HG02884 (cell line): Measurements from ENCODE around the gene RCN1.
"Not testable (repeated sequence)": the region's sequence is repeated elsewhere in the genome, so short reads cannot be mapped to it uniquely, and the experiment has no call there.

ENCODE experiments used
- ATAC-seq: cut with Tn5 transposase; IDR thresholded peaks from one replicate; pipeline ENCODE4 v1.9.1; 2021; ENCODE audit warnings: mild to moderate bottlenecking, moderate library complexity; ENCODE audit not compliant: unreplicated experiment

RCN1 gene

GRCh38 chr11:32073644-32074026 lies 17.2 kb upstream of the RCN1 start:
- no peak for ATAC-seq

GRCh38 chr11:32079553-32079952 lies 11.3 kb upstream of the RCN1 start:
- ATAC-seq = no peak

- ATAC-seq = no peak
Measured at GRCh38 chr11:32080361-32080980, 10.4 kb upstream of the RCN1 start.

- ATAC-seq = no peak
Measured at GRCh38 chr11:32081129-32081641, 9.7 kb upstream of the RCN1 start.

- ATAC-seq = no peak
Measured at GRCh38 chr11:32081901-32082300, 9.0 kb upstream of the RCN1 start.

- no peak for ATAC-seq
Measured at GRCh38 chr11:32082346-32082986, 8.4 kb upstream of the RCN1 start.

- no peak for ATAC-seq
Measured at GRCh38 chr11:32087597-32087996, 3.3 kb upstream of the RCN1 start.

- peak; percentile 39 for ATAC-seq
Measured at GRCh38 chr11:32088117-32088941, 2.5 kb upstream of the RCN1 start.

- ATAC-seq = no peak
Measured at GRCh38 chr11:32092581-32093170, 1.8 kb downstream of the RCN1 start.

- ATAC-seq = no peak
Measured at GRCh38 chr11:32094923-32095322, 4.0 kb downstream of the RCN1 start.

- ATAC-seq = no peak
Measured at GRCh38 chr11:32098142-32098903, 7.4 kb downstream of the RCN1 start.

- no peak for ATAC-seq
Measured at GRCh38 chr11:32099516-32099915, 8.6 kb downstream of the RCN1 start.

- ATAC-seq = no peak
Measured at GRCh38 chr11:32100495-32100894, 9.6 kb downstream of the RCN1 start.

GRCh38 chr11:32101791-32102190 lies 10.9 kb downstream of the RCN1 start:
- no peak for ATAC-seq

- not testable (repeated sequence) for ATAC-seq
Measured at GRCh38 chr11:32103121-32103719, 12.3 kb downstream of the RCN1 start.

GRCh38 chr11:32103941-32104340 lies 13.1 kb downstream of the RCN1 start:
- no peak for ATAC-seq

GRCh38 chr11:32105871-32106560 lies 15.1 kb downstream of the RCN1 start:
- ATAC-seq = peak; percentile 70

- ATAC-seq = peak; percentile 21
Measured at GRCh38 chr11:32107647-32108046, 16.8 kb downstream of the RCN1 start.

- ATAC-seq = no peak
Measured at GRCh38 chr11:32108576-32108975, 17.7 kb downstream of the RCN1 start.

GRCh38 chr11:32109138-32109537 lies 18.3 kb downstream of the RCN1 start:
- ATAC-seq = no peak
